DOHH2 (cell line): Measurements from ENCODE around the gene PRADC1.

Source experiments
- H3F3A ChIP-seq: fragments of 200-600 bp; sonication (generic), shearing (Covaris generic); 2 replicates; pipeline ENCODE4 v1.6.0; 2016; ENCODE audit warnings: antibody characterized with exemption, mild to moderate bottlenecking; ENCODE audit not compliant: control insufficient read depth, insufficient read depth
- H3K27ac ChIP-seq: fragments of 200-600 bp; sonication (generic); 2 replicates; pipeline ENCODE4 v1.5.1; 2014; ENCODE audit warnings: low read depth, mild to moderate bottlenecking, low read length, moderate library complexity
- H3K27me3 ChIP-seq: fragments of 200-600 bp; sonication (generic); 2 replicates; pipeline ENCODE4 v1.6.1; 2014; ENCODE audit warnings: mild to moderate bottlenecking, low read length, mixed read lengths; ENCODE audit not compliant: control insufficient read depth
- H3K36me3 ChIP-seq: fragments of 200-600 bp; sonication (generic); 2 replicates; pipeline ENCODE4 v1.6.1; 2014; ENCODE audit warnings: mild to moderate bottlenecking, low read length, moderate library complexity, mixed read lengths; ENCODE audit not compliant: control insufficient read depth
- H3K4me1 ChIP-seq: fragments of 200-600 bp; sonication (generic); 2 replicates; pipeline ENCODE4 v1.6.1; 2014; ENCODE audit warnings: mild to moderate bottlenecking, low read length, mixed read lengths; ENCODE audit not compliant: control insufficient read depth
- H3K4me2 ChIP-seq: fragments of 200-600 bp; sonication (generic); 2 replicates; pipeline ENCODE4 v1.6.0; 2014; ENCODE audit warnings: mild to moderate bottlenecking, low read length, moderate library complexity
- H3K4me3 ChIP-seq: fragments of 200-600 bp; sonication (generic); 2 replicates; pipeline ENCODE4 v1.5.1; 2014; ENCODE audit warnings: mild to moderate bottlenecking, low read length, mixed read lengths
- H3K79me2 ChIP-seq: fragments of 200-600 bp; sonication (generic); 2 replicates; pipeline ENCODE4 v1.6.1; 2014; ENCODE audit warnings: mild to moderate bottlenecking, low read length, mixed read lengths; ENCODE audit not compliant: control insufficient read depth
- H3K9me2 ChIP-seq: fragments of 200-600 bp; sonication (generic); replicated peaks from 2 replicates; pipeline ENCODE4 v1.6.1; 2014; ENCODE audit warnings: mild to moderate bottlenecking, low read length, mixed read lengths; ENCODE audit not compliant: control insufficient read depth
- H3K9me3 ChIP-seq: fragments of 200-600 bp; sonication (generic); 2 replicates; pipeline ENCODE4 v1.6.1; 2014; ENCODE audit warnings: antibody characterized with exemption, low read length, mixed read lengths; ENCODE audit not compliant: control insufficient read depth, insufficient read depth
- H4K20me1 ChIP-seq: fragments of 200-600 bp; sonication (generic); 2 replicates; pipeline ENCODE4 v1.6.0; 2014; ENCODE audit warnings: low read depth, mild to moderate bottlenecking, antibody characterized with exemption, low read length, moderate library complexity; ENCODE audit not compliant: control insufficient read depth, insufficient read depth
- EZH2phosphoT487 ChIP-seq: fragments of 200-600 bp; sonication (generic); IDR thresholded peaks from 2 replicates; pipeline ENCODE4 v1.6.1; 2017; ENCODE audit warnings: borderline replicate concordance, mild to moderate bottlenecking, antibody characterized with exemption, low read length, moderate library complexity, mixed read lengths
- TF ChIP-seq, protein P1 (sequence below): fragments of 200-600 bp; sonication (generic); IDR thresholded peaks from one replicate; pipeline ENCODE4 v1.5.1; 2014; ENCODE audit warnings: antibody characterized with exemption, mild to moderate bottlenecking, low read depth, low read length; ENCODE audit not compliant: poor library complexity, severe bottlenecking

Gene PRADC1

DNA sequence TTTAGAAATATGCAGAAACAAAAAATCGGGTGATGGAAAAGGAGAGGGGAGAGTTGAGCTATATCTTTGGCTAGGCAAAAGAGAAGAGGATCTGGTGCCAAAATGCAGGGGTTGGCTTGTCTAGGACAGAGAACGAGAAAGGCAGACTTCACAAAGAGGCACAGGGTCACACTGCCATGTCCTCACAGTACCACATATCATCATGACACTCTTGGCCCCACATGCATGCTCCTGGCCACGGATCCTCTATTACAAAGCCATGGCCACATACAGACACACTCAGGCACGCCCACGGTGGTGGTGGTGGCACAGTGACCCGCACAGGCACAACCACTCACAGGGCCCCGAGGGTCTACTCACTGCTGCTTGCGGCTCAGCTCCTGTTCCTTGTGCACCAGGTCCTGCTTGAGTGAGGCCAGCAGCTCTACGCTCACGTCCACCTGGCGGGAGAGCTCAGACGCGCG, 35.4 kb upstream of the PRADC1 start:
- Histone ChIP-seq H3F3A (no peaks in the 10 kb centered on the region; the same call in 1 of the 2 replicates), H3K4me1 (peaks cover 5% of the 10 kb centered on the region), H4K20me1 (peaks cover 10% of the 10 kb centered on the region), H3K27me3 (no peaks in the 10 kb centered on the region), H3K4me2 (no peak overlapping the region), H3K4me3 (no peak overlapping the region), H3K27ac (no peak overlapping the region), H3K79me2 (peaks cover 69% of the 10 kb centered on the region), H3K9me3 (no peaks in the 10 kb centered on the region), H3K36me3 (peaks cover 79% of the 10 kb centered on the region), H3K9me2 (no peaks in the 10 kb centered on the region)
- TF ChIP-seq, protein P1, sequence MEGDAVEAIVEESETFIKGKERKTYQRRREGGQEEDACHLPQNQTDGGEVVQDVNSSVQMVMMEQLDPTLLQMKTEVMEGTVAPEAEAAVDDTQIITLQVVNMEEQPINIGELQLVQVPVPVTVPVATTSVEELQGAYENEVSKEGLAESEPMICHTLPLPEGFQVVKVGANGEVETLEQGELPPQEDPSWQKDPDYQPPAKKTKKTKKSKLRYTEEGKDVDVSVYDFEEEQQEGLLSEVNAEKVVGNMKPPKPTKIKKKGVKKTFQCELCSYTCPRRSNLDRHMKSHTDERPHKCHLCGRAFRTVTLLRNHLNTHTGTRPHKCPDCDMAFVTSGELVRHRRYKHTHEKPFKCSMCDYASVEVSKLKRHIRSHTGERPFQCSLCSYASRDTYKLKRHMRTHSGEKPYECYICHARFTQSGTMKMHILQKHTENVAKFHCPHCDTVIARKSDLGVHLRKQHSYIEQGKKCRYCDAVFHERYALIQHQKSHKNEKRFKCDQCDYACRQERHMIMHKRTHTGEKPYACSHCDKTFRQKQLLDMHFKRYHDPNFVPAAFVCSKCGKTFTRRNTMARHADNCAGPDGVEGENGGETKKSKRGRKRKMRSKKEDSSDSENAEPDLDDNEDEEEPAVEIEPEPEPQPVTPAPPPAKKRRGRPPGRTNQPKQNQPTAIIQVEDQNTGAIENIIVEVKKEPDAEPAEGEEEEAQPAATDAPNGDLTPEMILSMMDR, result no peak
- TF ChIP-seq EZH2phosphoT487, result no peak

DNA sequence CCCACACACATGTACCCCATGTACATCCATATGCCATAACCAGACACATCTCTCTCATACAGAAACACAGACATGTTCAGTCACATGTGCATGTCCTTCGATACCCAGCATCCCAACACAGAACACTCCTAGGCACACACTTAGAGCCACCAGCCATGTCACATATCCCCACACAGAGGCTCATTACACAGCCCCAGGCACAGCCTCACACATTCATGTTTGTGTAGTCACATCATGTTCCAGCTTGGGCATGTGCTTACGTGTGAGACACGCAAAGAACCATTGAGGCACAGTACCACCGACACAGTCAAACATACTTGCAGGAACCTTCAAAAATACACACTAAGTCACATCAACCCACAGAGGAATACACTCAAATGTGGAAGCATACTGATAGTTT, 34.0 kb upstream of the PRADC1 start:
- TF ChIP-seq, protein P1, result no peak
- no peak for TF ChIP-seq EZH2phosphoT487

DNA sequence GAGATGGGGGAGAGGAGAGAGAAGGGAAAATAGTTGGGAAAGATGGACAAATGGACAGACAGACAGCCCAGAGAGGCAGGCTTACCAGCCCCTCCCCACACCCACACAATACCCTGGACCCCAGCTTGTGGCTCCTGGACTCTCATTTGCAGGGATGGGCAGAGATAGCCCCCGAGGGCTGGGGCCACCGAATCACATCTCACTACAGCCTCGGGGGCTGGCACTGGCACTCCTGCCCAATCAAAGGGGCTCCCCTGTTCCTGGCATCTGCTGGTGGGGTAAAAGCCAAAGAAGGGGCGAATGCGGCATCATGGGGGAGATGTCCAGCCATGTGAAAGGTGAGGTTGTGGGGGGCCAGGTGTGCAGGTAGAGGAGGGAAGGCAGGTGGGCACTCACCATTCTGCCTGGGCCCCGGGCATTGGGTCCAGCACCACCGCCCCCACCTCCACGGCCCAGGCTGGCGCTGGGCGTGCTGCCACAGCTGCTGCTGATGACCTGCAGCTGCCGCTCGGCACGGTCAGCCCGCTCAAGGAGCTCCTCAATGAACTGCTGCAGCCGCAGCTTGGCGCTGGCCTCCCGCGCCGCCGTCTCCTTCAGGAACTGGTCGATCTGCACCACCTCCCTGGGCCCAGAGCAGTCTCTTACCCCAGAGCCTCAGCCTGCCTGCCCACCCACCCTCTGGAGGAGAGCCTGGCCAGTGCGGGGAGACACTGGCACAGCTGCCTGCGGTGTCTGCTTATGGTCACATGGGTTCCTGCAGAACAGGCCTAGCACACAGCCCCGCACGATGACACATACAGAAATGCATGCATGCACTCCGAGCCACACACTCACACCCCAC, 33.2 kb upstream of the PRADC1 start:
- peaks cover 48% of the 10 kb centered on the region for H3K79me2 ChIP-seq
- H4K20me1 ChIP-seq, result peaks cover 7% of the 10 kb centered on the region; the same call in 1 of the 2 replicates
- H3F3A ChIP-seq, result no peaks in the 10 kb centered on the region; the same call in 1 of the 2 replicates
- no peak overlapping the region for H3K27ac ChIP-seq
- no peak overlapping the region for H3K4me3 ChIP-seq
- no peaks in the 10 kb centered on the region for H3K9me3 ChIP-seq
- TF ChIP-seq EZH2phosphoT487, result no peak
- H3K4me2 ChIP-seq, result no peak overlapping the region
- no peaks in the 10 kb centered on the region for H3K27me3 ChIP-seq
- peaks cover 82% of the 10 kb centered on the region for H3K36me3 ChIP-seq
- no peaks in the 10 kb centered on the region for H3K9me2 ChIP-seq
- H3K4me1 ChIP-seq, result peaks cover 5% of the 10 kb centered on the region

More for the DNA sequence above, 34.0 kb upstream of the PRADC1 start:
- Histone ChIP-seq H4K20me1 (peaks cover 8% of the 10 kb centered on the region), H3K36me3 (peaks cover 82% of the 10 kb centered on the region), H3K9me2 (no peaks in the 10 kb centered on the region), H3K4me3 (no peak overlapping the region), H3K79me2 (peaks cover 55% of the 10 kb centered on the region), H3K4me1 (peaks cover 5% of the 10 kb centered on the region), H3K27me3 (no peaks in the 10 kb centered on the region), H3F3A (no peaks in the 10 kb centered on the region; the same call in 1 of the 2 replicates), H3K4me2 (no peak overlapping the region), H3K9me3 (no peaks in the 10 kb centered on the region), H3K27ac (no peak overlapping the region)
